Trophoblast cell (in vitro differentiated cells and primary cell): ENCODE measurements around the gene ZAP70.

ENCODE experiments used
- DNase-seq, 2 donors: peaks; one replicate each; pipeline ENCODE4 v3.0.0-alpha.2; 2016
- H2AFZ ChIP-seq: 2 replicates; pipeline ENCODE4 v1.6.1; 2013; ENCODE audit warnings: low read length, moderate library complexity, mild to moderate bottlenecking; ENCODE audit not compliant: insufficient read depth, poor library complexity
- H2AK5ac ChIP-seq: 2 replicates; pipeline ENCODE4 v1.6.1; 2013; ENCODE audit warnings: mild to moderate bottlenecking, low read length
- H2BK120ac ChIP-seq: 2 replicates; pipeline ENCODE4 v1.6.1; 2013; ENCODE audit warnings: low read length, mild to moderate bottlenecking, moderate library complexity; ENCODE audit not compliant: insufficient read depth, poor library complexity
- H2BK12ac ChIP-seq: 2 replicates; pipeline ENCODE4 v1.6.1; 2013; ENCODE audit warnings: mild to moderate bottlenecking, low read length, moderate library complexity
- H2BK5ac ChIP-seq: 2 replicates; pipeline ENCODE4 v1.6.1; 2013; ENCODE audit warnings: low read length, low read depth, moderate library complexity, mild to moderate bottlenecking; ENCODE audit not compliant: poor library complexity
- H3K14ac ChIP-seq: 2 replicates; pipeline ENCODE4 v1.6.1; 2013; ENCODE audit warnings: mild to moderate bottlenecking, low read length
- H3K18ac ChIP-seq: 2 replicates; pipeline ENCODE4 v1.6.1; 2013; ENCODE audit warnings: mild to moderate bottlenecking, low read length
- H3K23ac ChIP-seq: 2 replicates; pipeline ENCODE4 v1.6.1; 2013; ENCODE audit warnings: low read length
- H3K27ac ChIP-seq: 2 replicates; pipeline ENCODE4 v1.5.1; 2013; ENCODE audit warnings: low read depth, mild to moderate bottlenecking, inconsistent platforms, low read length, moderate library complexity
- H3K27me3 ChIP-seq: 2 replicates; pipeline ENCODE4 v1.6.1; 2013; ENCODE audit warnings: inconsistent platforms, mild to moderate bottlenecking, low read length, moderate library complexity; ENCODE audit not compliant: insufficient read depth
- H3K36me3 ChIP-seq, 2 experiments: 1 replicate in 1 of 2; 2 replicates in 1 of 2; pipeline ENCODE4 v1.6.1; 2013; ENCODE audit warnings: low read length in 2 of 2, mild to moderate bottlenecking in 2 of 2, moderate library complexity in 1 of 2; ENCODE audit not compliant: insufficient read depth in 2 of 2, control insufficient read depth in 1 of 2
- H3K4ac ChIP-seq: 2 replicates; pipeline ENCODE4 v1.6.1; 2013; ENCODE audit warnings: low read depth, mild to moderate bottlenecking, low read length, moderate library complexity
- H3K4me1 ChIP-seq, 2 experiments: 1 replicate in 1 of 2; 2 replicates in 1 of 2; pipeline ENCODE4 v1.6.1; 2013; ENCODE audit warnings: low read length in 2 of 2, mild to moderate bottlenecking in 2 of 2, moderate library complexity in 1 of 2; ENCODE audit not compliant: insufficient read depth in 2 of 2, control insufficient read depth in 1 of 2
- H3K4me2 ChIP-seq: 2 replicates; pipeline ENCODE4 v1.6.1; 2013; ENCODE audit warnings: inconsistent platforms, mild to moderate bottlenecking, low read length, moderate library complexity
- H3K4me3 ChIP-seq: 2 replicates; pipeline ENCODE4 v1.5.1; 2013; ENCODE audit warnings: mild to moderate bottlenecking, low read depth, low read length, inconsistent platforms
- H3K79me1 ChIP-seq: one replicate; pipeline ENCODE4 v1.6.1; 2013; ENCODE audit warnings: low read length
- H3K79me2 ChIP-seq: 2 replicates; pipeline ENCODE4 v1.6.1; 2013; ENCODE audit warnings: low read length, mild to moderate bottlenecking; ENCODE audit not compliant: control insufficient read depth, insufficient read depth, poor library complexity
- H3K9ac ChIP-seq: 2 replicates; pipeline ENCODE4 v1.6.1; 2013; ENCODE audit warnings: mild to moderate bottlenecking, low read length
- H3K9me3 ChIP-seq: 2 replicates; pipeline ENCODE4 v1.6.1; 2013; ENCODE audit warnings: low read depth, mild to moderate bottlenecking, control low read depth, inconsistent platforms, low read length; ENCODE audit not compliant: insufficient read depth
- H4K12ac ChIP-seq: 2 replicates; pipeline ENCODE4 v1.6.1; 2013; ENCODE audit warnings: low read depth, mild to moderate bottlenecking, low read length, moderate library complexity
- H4K8ac ChIP-seq: 2 replicates; pipeline ENCODE4 v1.6.1; 2013; ENCODE audit warnings: low read depth, mild to moderate bottlenecking, low read length, moderate library complexity
- H4K91ac ChIP-seq: one replicate; pipeline ENCODE4 v1.6.1; 2013; ENCODE audit warnings: low read depth, mild to moderate bottlenecking, low read length, moderate library complexity
- WGBS: extraction: QIAGEN DNeasy Blood & Tissue Kit; methylation state at CpG from one replicate; pipeline ENCODE4 v1.1.7; 2013; ENCODE audit warnings: missing lambda C conversion rate; ENCODE audit not compliant: insufficient read length, insufficient coverage; ENCODE audit errors: extremely low coverage; 5-methylcytosine and 5-hydroxymethylcytosine counted together

Gene ZAP70

GRCh38 chr2:97737421-97738178 lies 24.2 kb downstream of the ZAP70 start:
- no peak overlapping the region for H3K4ac ChIP-seq
- H4K8ac ChIP-seq: no peak overlapping the region
- H3K79me1 ChIP-seq: peaks cover 13% of the 10 kb centered on the region
- peaks cover 7% of the 10 kb centered on the region for H3K9me3 ChIP-seq
- H2BK5ac ChIP-seq: no peak overlapping the region
- peaks cover 11 to 12% of the 10 kb centered on the region in 2 experiments for H3K4me1 ChIP-seq
- H3K27ac ChIP-seq: no peak overlapping the region
- no peak overlapping the region for H3K14ac ChIP-seq
- no peak overlapping the region for H4K12ac ChIP-seq
- H3K9ac ChIP-seq: no peak overlapping the region
- H2AFZ ChIP-seq: no peak overlapping the region
- H3K36me3 ChIP-seq: no peaks in the 10 kb centered on the region
- no peak overlapping the region for H3K4me3 ChIP-seq
- H3K23ac ChIP-seq: no peak overlapping the region
- no peak overlapping the region for H3K4me2 ChIP-seq
- H3K79me2 ChIP-seq: no peaks in the 10 kb centered on the region
- H2BK120ac ChIP-seq: no peak overlapping the region
- no peak for DNase-seq
- H3K18ac ChIP-seq: no peak overlapping the region
- no peaks in the 10 kb centered on the region for H3K27me3 ChIP-seq
- H2BK12ac ChIP-seq: no peak overlapping the region
- WGBS: no CpG with 5 or more reads among the region's 32 CpGs
- H2AK5ac ChIP-seq: no peak overlapping the region
- H4K91ac ChIP-seq: no peak overlapping the region

- no peak overlapping the region for H2BK12ac ChIP-seq
- H4K12ac ChIP-seq: no peak overlapping the region
- H3K4me1 ChIP-seq: peaks cover 11 to 12% of the 10 kb centered on the region in 2 experiments
Measured at GRCh38 chr2:97738179-97739019, 25.0 kb downstream of the ZAP70 start.

GRCh38 chr2:97739020-97739892 lies 25.9 kb downstream of the ZAP70 start:
- Histone ChIP-seq H2AFZ (no peak overlapping the region), H2BK120ac (no peak overlapping the region)
- no CpG with 5 or more reads among the region's 23 CpGs for WGBS

More at GRCh38 chr2:97738179-97739019, 25.0 kb downstream of the ZAP70 start:
- Histone ChIP-seq H4K91ac (no peak overlapping the region), H2AFZ (no peak overlapping the region), H2BK5ac (no peak overlapping the region), H3K9me3 (peaks cover 7% of the 10 kb centered on the region), H3K27me3 (no peaks in the 10 kb centered on the region), H3K4ac (no peak overlapping the region), H3K79me2 (no peaks in the 10 kb centered on the region), H3K4me2 (no peak overlapping the region), H3K27ac (no peak overlapping the region), H3K36me3 (no peaks in the 10 kb centered on the region), H3K4me3 (no peak overlapping the region), H3K18ac (no peak overlapping the region), H2BK120ac (no peak overlapping the region), H3K79me1 (peaks cover 13% of the 10 kb centered on the region), H4K8ac (no peak overlapping the region), H2AK5ac (no peak overlapping the region), H3K23ac (no peak overlapping the region), H3K14ac (no peak overlapping the region), H3K9ac (no peak overlapping the region)
- DNase-seq: no peak
- WGBS: no CpG with 5 or more reads among the region's 9 CpGs

GRCh38 chr2:97739893-97740245 lies 26.5 kb downstream of the ZAP70 start:
- no peak overlapping the region for H3K4ac ChIP-seq
- no peak overlapping the region for H4K12ac ChIP-seq
- WGBS: no CpG with 5 or more reads among the region's 5 CpGs
- peak overlapping the region; percentile 37 for H2AFZ ChIP-seq
- no peak overlapping the region for H2BK120ac ChIP-seq
- H4K91ac ChIP-seq: peak overlapping the region; percentile 37
- peak overlapping the region; percentile 52 for H3K18ac ChIP-seq
- no peaks in the 10 kb centered on the region for H3K27me3 ChIP-seq
- H3K4me3 ChIP-seq: no peak overlapping the region
- no peaks in the 10 kb centered on the region for H3K79me2 ChIP-seq
- H3K14ac ChIP-seq: peak overlapping the region; percentile 43
- H3K4me1 ChIP-seq: peaks cover 11 to 12% of the 10 kb centered on the region in 2 experiments
- no peak overlapping the region for H3K9ac ChIP-seq
- H3K79me1 ChIP-seq: peaks cover 14% of the 10 kb centered on the region
- no peak overlapping the region for H3K23ac ChIP-seq
- no peak overlapping the region for H3K27ac ChIP-seq
- peak overlapping the region; percentile 57 for H2AK5ac ChIP-seq
- no peak for DNase-seq
- no peak overlapping the region for H4K8ac ChIP-seq
- H2BK5ac ChIP-seq: no peak overlapping the region
- H3K4me2 ChIP-seq: no peak overlapping the region
- peaks cover 5% of the 10 kb centered on the region for H3K9me3 ChIP-seq
- H2BK12ac ChIP-seq: peak overlapping the region; percentile 18
- no peaks in the 10 kb centered on the region for H3K36me3 ChIP-seq

More at GRCh38 chr2:97739020-97739892, 25.9 kb downstream of the ZAP70 start:
- Histone ChIP-seq H3K4me3 (no peak overlapping the region), H4K12ac (no peak overlapping the region), H4K91ac (peak overlapping the region; percentile 37), H3K9ac (no peak overlapping the region), H3K9me3 (peaks cover 5% of the 10 kb centered on the region), H4K8ac (no peak overlapping the region), H3K23ac (no peak overlapping the region), H3K79me1 (peaks cover 14% of the 10 kb centered on the region), H2BK5ac (no peak overlapping the region), H3K14ac (peak overlapping the region; percentile 8), H3K79me2 (no peaks in the 10 kb centered on the region), H2BK12ac (peak overlapping the region; percentile 18), H2AK5ac (peak overlapping the region; percentile 57), H3K4ac (no peak overlapping the region), H3K27me3 (no peaks in the 10 kb centered on the region), H3K27ac (no peak overlapping the region), H3K4me1 (peaks cover 11 to 12% of the 10 kb centered on the region in 2 experiments), H3K36me3 (no peaks in the 10 kb centered on the region), H3K18ac (no peak overlapping the region), H3K4me2 (no peak overlapping the region)
- DNase-seq: no peak
